Activated T-cell treated with anti-CD3 and anti-CD28 coated beads, Interleukin-2, amount 50 U/mL, for 24 hours (primary cell): Measurements from ENCODE around the gene RGS12.

Experiments
- DNase-seq: peaks from one replicate; pipeline ENCODE4 v3.0.0-alpha.2; 2020
- H3K27ac Mint-ChIP-seq: 2 replicates; pipeline ENCODE4 v1.8.0; 2020; ENCODE audit warnings: mild to moderate bottlenecking, mixed read lengths
- H3K27me3 Mint-ChIP-seq: 2 replicates; pipeline ENCODE4 v1.8.0; 2020; ENCODE audit warnings: mixed read lengths
- H3K36me3 Mint-ChIP-seq: 2 replicates; pipeline ENCODE4 v1.8.0; 2020; ENCODE audit warnings: low read depth, mixed read lengths
- H3K4me1 Mint-ChIP-seq: 2 replicates; pipeline ENCODE4 v1.8.0; 2020; ENCODE audit warnings: low read depth, mixed read lengths
- H3K4me3 Mint-ChIP-seq: 2 replicates; pipeline ENCODE4 v1.8.0; 2020; ENCODE audit warnings: mild to moderate bottlenecking, moderate library complexity, mixed read lengths
- H3K9me3 Mint-ChIP-seq: 2 replicates; pipeline ENCODE4 v1.8.0; 2020; ENCODE audit warnings: mixed read lengths

RGS12 gene

DNA sequence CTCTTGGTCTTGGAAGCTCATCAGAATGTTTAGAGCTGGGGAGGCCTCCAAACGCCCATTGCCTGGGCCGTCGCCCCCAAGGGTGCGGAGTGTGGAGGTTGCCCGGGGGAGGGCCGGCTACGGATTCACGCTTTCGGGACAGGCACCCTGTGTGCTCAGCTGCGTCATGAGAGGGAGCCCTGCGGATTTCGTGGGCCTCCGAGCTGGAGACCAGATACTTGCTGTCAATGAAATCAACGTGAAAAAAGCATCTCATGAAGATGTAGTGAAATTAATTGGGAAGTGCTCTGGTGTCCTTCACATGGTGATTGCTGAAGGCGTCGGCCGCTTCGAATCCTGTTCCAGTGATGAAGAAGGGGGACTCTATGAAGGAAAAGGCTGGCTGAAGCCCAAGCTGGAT is 23.3 kb downstream of the RGS12 start:
- H3K4me1 Mint-ChIP-seq = no peaks in the 10 kb centered on the region
- H3K27ac Mint-ChIP-seq = no peak overlapping the region
- no peaks in the 10 kb centered on the region for H3K27me3 Mint-ChIP-seq
- DNase-seq = no peak
- H3K4me3 Mint-ChIP-seq = no peak overlapping the region
- H3K36me3 Mint-ChIP-seq = peaks cover 10% of the 10 kb centered on the region
- H3K9me3 Mint-ChIP-seq = no peaks in the 10 kb centered on the region

DNA sequence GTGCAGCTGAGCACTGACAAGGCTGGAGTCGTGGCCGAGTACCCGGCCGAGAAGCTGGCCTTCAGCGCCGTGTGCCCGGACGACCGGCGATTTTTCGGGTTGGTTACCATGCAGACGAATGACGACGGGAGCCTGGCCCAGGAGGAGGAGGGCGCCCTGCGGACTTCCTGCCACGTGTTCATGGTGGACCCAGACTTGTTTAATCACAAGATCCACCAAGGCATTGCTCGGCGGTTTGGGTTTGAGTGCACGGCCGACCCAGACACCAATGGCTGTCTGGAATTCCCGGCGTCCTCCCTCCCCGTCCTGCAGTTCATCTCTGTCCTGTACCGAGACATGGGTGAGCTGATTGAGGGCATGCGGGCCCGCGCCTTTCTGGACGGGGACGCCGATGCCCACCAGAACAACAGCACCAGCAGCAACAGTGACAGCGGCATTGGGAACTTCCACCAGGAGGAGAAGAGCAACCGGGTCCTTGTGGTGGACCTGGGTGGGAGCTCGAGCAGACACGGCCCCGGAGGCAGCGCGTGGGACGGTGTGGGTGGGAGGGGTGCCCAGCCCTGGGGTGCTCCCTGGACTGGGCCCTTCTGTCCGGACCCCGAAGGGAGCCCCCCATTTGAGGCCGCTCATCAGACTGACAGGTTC is 24.3 kb downstream of the RGS12 start:
- Mint-ChIP-seq H3K36me3 (peaks cover 10% of the 10 kb centered on the region), H3K9me3 (no peaks in the 10 kb centered on the region), H3K4me3 (no peak overlapping the region), H3K27me3 (no peaks in the 10 kb centered on the region), H3K4me1 (no peaks in the 10 kb centered on the region), H3K27ac (no peak overlapping the region)
- DNase-seq = peak; percentile 13

DNA sequence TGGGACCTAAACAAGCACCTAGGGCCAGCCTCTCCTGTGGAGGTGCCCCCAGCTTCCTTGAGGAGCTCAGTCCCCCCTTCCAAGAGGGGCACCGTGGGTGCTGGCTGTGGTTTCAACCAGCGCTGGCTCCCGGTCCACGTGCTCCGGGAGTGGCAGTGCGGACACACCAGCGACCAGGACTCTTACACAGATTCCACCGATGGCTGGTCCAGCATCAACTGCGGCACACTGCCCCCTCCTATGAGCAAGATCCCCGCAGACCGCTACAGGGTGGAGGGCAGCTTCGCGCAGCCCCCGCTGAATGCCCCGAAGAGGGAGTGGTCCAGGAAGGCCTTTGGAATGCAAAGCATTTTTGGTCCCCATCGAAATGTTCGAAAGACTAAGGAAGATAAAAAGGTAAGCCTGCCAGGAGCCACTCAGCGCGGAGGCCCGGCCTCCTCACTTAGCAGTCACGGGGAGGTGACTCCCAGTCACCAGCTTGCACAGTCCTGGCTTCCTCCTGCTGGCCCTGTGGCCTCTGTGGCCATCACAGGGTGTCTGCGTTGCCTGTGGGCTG is 24.9 kb downstream of the RGS12 start:
- Mint-ChIP-seq H3K4me1 (no peaks in the 10 kb centered on the region), H3K27me3 (no peaks in the 10 kb centered on the region), H3K27ac (no peak overlapping the region), H3K36me3 (peaks cover 10% of the 10 kb centered on the region), H3K4me3 (no peak overlapping the region), H3K9me3 (no peaks in the 10 kb centered on the region)
- DNase-seq = peak; percentile 20

DNA sequence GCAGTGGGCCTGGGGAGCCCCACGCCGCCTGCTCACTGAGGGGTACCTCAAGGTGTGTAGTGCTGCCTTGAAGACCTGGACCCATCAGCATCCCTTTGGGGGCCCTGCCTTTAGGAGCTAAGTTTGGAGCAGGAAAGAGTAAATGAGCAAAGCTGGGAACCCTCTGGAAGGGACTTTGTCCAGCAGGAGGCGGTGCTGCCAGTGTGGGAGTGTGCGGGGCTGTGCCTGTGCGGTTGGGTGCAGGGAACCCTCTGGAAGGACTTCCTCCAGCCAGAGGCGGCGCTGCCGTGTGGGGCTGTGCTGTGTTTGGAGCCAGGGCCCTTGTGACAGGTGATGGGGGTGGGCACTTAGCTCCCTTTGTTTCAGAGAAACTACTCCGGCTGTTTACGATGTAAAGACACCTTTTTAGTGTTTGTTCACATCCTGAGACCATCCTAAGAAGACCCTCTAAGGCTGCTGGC is 25.8 kb downstream of the RGS12 start:
- DNase-seq = peak; percentile 21
- Mint-ChIP-seq H3K27me3 (no peaks in the 10 kb centered on the region), H3K27ac (no peak overlapping the region), H3K9me3 (no peaks in the 10 kb centered on the region), H3K36me3 (peaks cover 10% of the 10 kb centered on the region), H3K4me1 (no peaks in the 10 kb centered on the region), H3K4me3 (no peak overlapping the region)

DNA sequence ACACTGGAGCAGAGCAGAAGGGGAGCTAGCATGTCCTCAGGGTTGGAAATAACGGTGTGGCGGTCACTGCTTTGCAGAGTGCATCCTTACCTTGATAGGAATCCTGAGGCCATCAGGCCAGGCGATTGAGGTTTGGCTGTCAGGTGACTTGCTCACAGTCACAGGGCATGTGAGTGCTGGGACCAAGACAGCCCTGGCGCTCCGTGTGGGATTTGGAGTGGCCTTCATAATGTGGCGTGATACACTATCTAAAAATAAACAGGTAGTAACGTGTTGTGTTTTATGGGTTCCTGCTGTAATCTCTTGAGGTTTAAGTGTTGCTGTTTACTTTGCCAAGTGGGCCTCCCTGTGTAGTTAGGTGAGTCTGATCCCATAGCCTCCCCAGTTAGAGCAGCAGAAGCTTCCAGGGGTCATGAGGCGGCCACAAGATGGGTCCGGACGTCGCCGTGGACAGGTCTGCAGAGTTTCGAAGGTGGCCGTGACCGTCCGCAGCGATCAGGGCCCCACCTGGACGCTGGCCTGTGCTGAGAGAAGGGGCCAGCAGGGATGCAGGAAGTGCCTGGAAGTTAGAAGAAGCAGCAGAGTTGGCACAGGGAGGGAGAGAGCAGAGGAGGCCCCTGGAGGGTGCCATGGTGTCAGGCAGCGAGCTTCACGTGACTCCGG is 27.7 kb downstream of the RGS12 start:
- Mint-ChIP-seq H3K9me3 (no peaks in the 10 kb centered on the region), H3K4me1 (no peaks in the 10 kb centered on the region), H3K27ac (no peak overlapping the region), H3K4me3 (no peak overlapping the region), H3K27me3 (no peaks in the 10 kb centered on the region), H3K36me3 (peaks cover 10% of the 10 kb centered on the region)
- DNase-seq = peak; percentile 5

DNA sequence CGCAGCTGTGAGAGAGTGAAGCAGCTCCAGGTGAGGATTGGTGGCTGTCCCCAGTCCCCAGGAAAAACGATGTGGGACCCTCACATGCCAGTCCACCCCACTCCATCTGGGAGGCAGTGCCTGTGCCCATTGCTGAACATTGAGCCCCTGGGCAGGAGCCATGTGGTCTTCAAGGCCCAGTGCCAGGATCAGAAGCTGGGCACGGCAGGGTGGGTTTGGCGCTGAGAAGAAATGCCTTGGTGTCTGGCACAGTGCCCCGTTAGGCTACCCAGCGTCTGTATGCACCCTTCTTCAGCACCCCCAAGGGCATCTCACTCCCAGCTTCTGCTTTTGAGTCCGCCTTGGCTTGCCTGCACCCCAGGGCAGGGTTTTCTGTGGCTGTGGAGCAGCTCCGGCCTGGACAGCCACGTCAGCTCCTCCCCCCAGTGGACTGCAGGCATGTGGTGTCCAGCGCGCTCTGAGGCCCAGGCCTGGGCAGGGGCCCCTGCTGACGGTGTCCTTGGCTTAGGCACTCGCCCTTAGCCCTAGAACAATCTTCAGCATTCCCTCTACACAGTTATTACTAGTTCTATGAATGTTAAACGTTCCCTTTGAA is 28.6 kb downstream of the RGS12 start:
- Mint-ChIP-seq H3K9me3 (no peaks in the 10 kb centered on the region), H3K4me1 (no peaks in the 10 kb centered on the region), H3K4me3 (no peak overlapping the region)

DNA sequence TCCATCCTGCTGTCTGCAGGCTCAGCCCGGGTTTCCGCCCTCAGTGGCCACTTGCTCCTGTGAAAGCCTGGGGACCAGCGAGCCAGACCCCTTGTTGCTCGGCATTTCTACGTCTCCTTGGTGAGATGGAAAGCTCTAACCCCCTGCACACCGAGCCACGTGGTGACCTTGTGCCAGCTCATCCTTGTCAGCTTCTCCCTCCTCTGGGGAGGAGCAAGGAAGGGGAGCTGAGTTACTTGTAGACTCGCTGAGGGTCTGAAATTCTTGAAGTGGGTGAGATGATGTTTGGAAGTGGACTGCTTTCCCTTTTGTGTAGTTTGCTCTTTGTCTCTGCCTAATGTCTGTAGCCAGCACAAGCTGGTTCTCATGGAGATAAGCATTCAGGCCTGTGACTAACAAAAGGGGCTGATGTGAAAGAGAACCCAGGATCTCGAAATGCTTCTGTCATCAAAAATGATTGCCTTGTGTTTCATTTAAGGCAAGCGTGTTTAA is 29.3 kb downstream of the RGS12 start:
- Mint-ChIP-seq H3K27me3 (no peaks in the 10 kb centered on the region), H3K9me3 (no peaks in the 10 kb centered on the region), H3K4me1 (no peaks in the 10 kb centered on the region), H3K36me3 (peaks cover 5% of the 10 kb centered on the region), H3K4me3 (no peak overlapping the region), H3K27ac (no peak overlapping the region)
- peak; percentile 5 for DNase-seq

More for the DNA sequence above, 28.6 kb downstream of the RGS12 start:
- Mint-ChIP-seq H3K27me3 (no peaks in the 10 kb centered on the region), H3K27ac (no peak overlapping the region), H3K36me3 (peaks cover 9% of the 10 kb centered on the region)
- DNase-seq = peak; percentile 12

DNA sequence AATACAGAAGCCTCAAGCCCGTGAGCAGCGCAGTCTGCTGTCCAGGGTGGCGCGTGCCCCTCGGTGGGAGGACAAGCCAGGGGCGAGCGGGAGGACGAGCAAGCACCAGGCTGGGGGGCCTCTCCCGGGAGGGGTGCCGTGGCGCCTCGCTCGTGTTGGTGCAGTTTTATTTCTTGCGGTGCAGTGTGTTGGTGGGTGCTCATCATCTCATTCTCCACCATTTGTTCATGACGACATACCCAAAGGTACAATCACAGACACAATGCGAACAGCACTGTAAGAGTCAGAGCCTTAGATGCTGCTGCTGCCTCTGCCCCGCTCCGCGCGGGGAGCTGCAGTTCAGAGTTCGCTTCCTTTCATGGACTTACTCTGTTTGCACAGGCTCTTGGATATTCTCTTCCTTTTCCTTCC is 30.3 kb downstream of the RGS12 start:
- no peak for DNase-seq
- no peaks in the 10 kb centered on the region for H3K9me3 Mint-ChIP-seq
- no peaks in the 10 kb centered on the region for H3K36me3 Mint-ChIP-seq
- H3K4me1 Mint-ChIP-seq = no peaks in the 10 kb centered on the region
- no peaks in the 10 kb centered on the region for H3K27me3 Mint-ChIP-seq
- H3K27ac Mint-ChIP-seq = no peak overlapping the region
- H3K4me3 Mint-ChIP-seq = no peak overlapping the region

DNA sequence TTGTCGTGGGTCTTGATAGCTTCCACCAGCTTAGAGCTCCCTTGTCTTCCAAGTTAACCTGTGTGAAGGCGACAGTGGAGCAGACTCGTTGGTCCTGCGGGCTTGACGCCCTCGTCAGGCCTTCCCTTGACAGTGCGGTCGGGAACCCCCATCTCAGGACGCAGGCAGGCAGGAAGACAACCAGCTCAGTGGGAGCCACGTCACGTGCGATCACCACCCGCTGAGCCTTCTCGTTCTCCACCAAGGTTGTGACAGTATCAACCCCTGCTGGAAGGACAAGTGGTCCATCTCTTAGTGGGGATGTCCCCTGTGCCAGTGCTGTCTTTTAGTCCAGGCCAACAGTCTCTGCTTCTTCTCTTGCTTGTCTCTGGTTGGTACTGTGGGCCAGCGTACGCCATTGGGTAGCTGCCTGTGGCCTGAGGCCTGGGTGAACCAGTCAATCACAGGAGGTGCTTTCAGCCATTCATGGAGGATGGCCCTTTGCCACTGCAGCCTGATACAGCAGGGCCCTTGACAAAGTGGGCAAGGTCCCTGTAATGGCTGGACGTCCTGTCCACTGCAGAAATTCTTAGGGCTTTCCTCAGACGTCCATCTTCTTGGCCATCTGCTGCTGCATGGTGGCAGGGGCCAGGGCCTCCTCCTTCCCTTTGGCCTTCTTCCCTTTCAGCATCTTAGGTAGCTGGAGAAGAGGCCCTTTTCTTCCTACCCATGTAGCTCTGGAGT is 31.4 kb downstream of the RGS12 start:
- Mint-ChIP-seq H3K9me3 (no peaks in the 10 kb centered on the region), H3K4me3 (no peak overlapping the region), H3K4me1 (no peaks in the 10 kb centered on the region), H3K27me3 (no peaks in the 10 kb centered on the region), H3K27ac (no peak overlapping the region), H3K36me3 (no peaks in the 10 kb centered on the region)
- peak; percentile 23 for DNase-seq

DNA sequence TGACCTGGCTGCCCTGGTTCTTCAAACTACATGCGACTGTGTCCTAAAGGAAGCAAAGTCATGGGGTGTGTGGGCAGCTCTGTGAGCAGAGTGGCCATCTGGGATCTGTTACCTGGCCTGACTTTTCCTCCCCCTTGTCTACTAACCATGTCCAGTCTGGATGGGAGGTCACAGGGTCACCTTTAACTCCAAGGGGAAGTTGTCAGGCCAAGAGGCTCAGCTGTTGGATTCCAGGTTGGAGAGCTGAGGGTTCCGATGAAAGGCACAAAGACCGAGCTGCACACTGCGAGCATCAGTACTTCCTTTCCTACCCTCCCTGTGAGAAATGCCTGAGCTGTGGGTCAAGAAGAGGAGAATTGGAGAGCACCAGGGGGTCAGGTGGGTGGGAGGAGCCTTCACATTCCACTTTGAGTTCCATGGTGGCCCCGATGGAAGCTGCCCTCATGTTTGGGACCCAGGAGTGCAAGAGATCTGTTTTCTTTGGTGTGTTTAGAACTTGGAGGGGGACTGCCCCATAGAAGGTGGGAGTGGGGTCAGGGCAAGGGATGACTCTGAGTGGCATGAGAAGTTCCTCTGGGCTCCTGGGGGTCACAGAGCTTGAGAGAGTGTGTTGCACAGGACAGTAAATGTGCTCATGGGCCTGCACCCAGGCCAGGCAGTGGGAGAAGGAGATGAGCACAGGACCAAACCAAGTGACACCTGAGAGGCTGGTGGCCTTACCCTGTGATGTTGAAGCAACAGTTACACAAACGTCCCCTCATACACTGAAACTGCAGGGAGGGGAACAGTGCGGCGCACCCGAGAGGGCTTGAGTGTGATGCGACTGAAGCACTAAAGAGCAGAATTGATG is 36.2 kb downstream of the RGS12 start:
- H3K27me3 Mint-ChIP-seq = no peaks in the 10 kb centered on the region
- H3K36me3 Mint-ChIP-seq = no peaks in the 10 kb centered on the region
- peak; percentile 16 for DNase-seq
- H3K9me3 Mint-ChIP-seq = no peaks in the 10 kb centered on the region
- H3K4me3 Mint-ChIP-seq = no peak overlapping the region
- no peak overlapping the region for H3K27ac Mint-ChIP-seq
- H3K4me1 Mint-ChIP-seq = peaks cover 4% of the 10 kb centered on the region

DNA sequence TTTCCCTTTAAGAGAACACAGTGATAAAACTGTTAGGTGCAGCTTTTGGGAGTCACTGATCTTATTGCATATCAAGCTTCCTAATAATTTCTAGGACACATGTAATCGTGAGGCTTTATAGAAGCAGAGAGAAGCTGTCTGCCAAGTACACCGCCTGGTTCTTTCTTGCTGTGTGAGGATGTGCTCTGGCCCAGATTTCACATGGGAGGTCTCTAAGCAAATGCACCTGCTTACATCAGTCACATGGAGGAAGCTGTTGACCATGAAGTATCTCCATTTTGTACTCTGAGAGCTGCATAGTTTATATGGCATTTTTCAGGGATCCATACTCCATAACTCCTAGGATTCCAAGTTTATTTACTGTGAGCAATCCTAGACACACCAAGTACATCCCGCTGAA is 37.1 kb downstream of the RGS12 start:
- Mint-ChIP-seq H3K27ac (no peak overlapping the region), H3K36me3 (no peaks in the 10 kb centered on the region)

DNA sequence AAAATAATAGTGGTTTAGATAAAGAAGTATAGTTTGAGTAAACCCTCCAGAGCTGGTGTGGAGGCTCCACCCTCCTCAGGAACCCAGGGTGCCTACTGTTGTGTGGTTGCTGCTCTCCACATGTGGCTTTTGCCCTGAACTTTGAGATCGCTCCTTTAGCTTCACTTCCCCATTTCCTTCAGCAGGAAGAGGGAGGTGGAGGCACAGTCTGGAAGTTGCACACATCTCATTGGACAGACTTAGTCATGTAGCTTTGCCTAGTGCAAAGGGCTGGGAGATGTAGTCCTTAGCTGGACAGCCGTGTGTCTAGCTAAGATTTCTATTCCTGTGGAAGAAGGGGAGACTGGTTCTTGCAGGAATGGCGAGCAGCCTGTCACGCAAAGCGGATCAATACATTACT is 37.9 kb downstream of the RGS12 start:
- peak; percentile 13 for DNase-seq
- H3K4me3 Mint-ChIP-seq = no peak overlapping the region
- no peaks in the 10 kb centered on the region for H3K36me3 Mint-ChIP-seq
- H3K27ac Mint-ChIP-seq = no peak overlapping the region
- H3K9me3 Mint-ChIP-seq = no peaks in the 10 kb centered on the region
- no peaks in the 10 kb centered on the region for H3K27me3 Mint-ChIP-seq
- peaks cover 9% of the 10 kb centered on the region for H3K4me1 Mint-ChIP-seq

More for the DNA sequence above, 37.1 kb downstream of the RGS12 start:
- Mint-ChIP-seq H3K27me3 (no peaks in the 10 kb centered on the region), H3K4me3 (no peak overlapping the region), H3K9me3 (no peaks in the 10 kb centered on the region), H3K4me1 (peaks cover 9% of the 10 kb centered on the region)
- no peak for DNase-seq

DNA sequence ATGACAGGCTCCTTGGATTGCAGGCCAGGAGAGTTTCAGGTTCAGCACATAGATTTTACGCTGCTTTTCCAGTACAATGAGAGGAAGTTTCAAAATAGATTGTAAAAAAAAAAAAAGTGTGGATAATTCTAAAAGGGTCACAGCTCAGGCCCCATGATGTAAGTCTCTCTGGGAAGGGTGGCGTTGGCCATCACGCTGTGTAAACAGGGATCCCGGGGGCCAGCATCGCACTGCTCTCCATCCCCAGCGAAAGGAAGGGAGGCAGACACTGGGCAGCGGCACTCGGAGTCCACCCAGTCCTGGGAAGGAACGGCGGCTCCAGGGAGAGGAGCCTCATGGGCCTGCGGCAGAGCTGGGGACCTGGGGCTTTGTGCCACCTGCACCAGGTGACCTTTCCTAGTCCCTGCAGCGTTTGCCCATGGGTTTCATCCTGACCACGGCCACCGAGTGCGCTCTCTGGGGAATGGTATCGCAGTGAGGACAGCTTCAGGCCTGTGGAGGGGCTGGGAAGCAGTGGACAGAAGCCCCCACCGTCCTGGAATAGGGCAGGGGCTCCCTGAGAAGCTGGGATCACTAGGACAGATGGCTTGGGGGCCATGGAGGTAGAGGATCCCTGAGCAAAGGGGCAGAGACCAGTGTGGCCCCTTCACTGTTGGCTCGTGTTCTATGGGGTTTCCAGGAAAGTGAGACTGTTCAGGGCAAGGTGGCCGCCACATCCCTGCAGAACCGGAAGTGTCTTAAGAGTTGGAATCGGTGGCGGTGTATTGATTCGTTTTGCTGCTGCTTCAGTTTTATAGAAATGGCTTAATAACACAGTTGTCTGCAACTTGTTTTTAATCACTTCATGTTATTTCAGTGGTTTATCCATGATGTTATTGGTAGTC is 38.9 kb downstream of the RGS12 start:
- no peaks in the 10 kb centered on the region for H3K36me3 Mint-ChIP-seq
- no peak overlapping the region for H3K27ac Mint-ChIP-seq
- H3K4me3 Mint-ChIP-seq = no peak overlapping the region
- H3K27me3 Mint-ChIP-seq = no peaks in the 10 kb centered on the region
- no peaks in the 10 kb centered on the region for H3K9me3 Mint-ChIP-seq
- peak; percentile 9 for DNase-seq
- peaks cover 9% of the 10 kb centered on the region for H3K4me1 Mint-ChIP-seq
